Activated T-cell treated with anti-CD3 and anti-CD28 coated beads, Interleukin-2, amount 50 U/mL, for 24 hours (primary cell): ENCODE data around the gene PODNL1.

Experiments
- DNase-seq: peaks from one replicate; pipeline ENCODE4 v3.0.0-alpha.2; 2020
- H3K27ac Mint-ChIP-seq: 2 replicates; pipeline ENCODE4 v1.8.0; 2020; ENCODE audit warnings: mild to moderate bottlenecking, mixed read lengths
- H3K27me3 Mint-ChIP-seq: 2 replicates; pipeline ENCODE4 v1.8.0; 2020; ENCODE audit warnings: mixed read lengths
- H3K36me3 Mint-ChIP-seq: 2 replicates; pipeline ENCODE4 v1.8.0; 2020; ENCODE audit warnings: low read depth, mixed read lengths
- H3K4me1 Mint-ChIP-seq: 2 replicates; pipeline ENCODE4 v1.8.0; 2020; ENCODE audit warnings: low read depth, mixed read lengths
- H3K4me3 Mint-ChIP-seq: 2 replicates; pipeline ENCODE4 v1.8.0; 2020; ENCODE audit warnings: mild to moderate bottlenecking, moderate library complexity, mixed read lengths
- H3K9me3 Mint-ChIP-seq: 2 replicates; pipeline ENCODE4 v1.8.0; 2020; ENCODE audit warnings: mixed read lengths

PODNL1 gene

GRCh38 chr19:13885826-13886365 lies 52.3 kb downstream of the PODNL1 start:
- DNase-seq, result no peak
- H3K27ac Mint-ChIP-seq, result no peak overlapping the region
- no peak overlapping the region for H3K4me3 Mint-ChIP-seq
- no peaks in the 10 kb centered on the region for H3K27me3 Mint-ChIP-seq
- peaks cover 35% of the 10 kb centered on the region for H3K4me1 Mint-ChIP-seq
- H3K36me3 Mint-ChIP-seq, result no peaks in the 10 kb centered on the region
- H3K9me3 Mint-ChIP-seq, result no peaks in the 10 kb centered on the region

GRCh38 chr19:13884726-13885591 lies 53.3 kb downstream of the PODNL1 start:
- no peak for DNase-seq
- Mint-ChIP-seq H3K27me3 (no peaks in the 10 kb centered on the region), H3K27ac (no peak overlapping the region), H3K36me3 (no peaks in the 10 kb centered on the region), H3K4me1 (peaks cover 43% of the 10 kb centered on the region), H3K4me3 (no peak overlapping the region), H3K9me3 (no peaks in the 10 kb centered on the region)

DNA sequence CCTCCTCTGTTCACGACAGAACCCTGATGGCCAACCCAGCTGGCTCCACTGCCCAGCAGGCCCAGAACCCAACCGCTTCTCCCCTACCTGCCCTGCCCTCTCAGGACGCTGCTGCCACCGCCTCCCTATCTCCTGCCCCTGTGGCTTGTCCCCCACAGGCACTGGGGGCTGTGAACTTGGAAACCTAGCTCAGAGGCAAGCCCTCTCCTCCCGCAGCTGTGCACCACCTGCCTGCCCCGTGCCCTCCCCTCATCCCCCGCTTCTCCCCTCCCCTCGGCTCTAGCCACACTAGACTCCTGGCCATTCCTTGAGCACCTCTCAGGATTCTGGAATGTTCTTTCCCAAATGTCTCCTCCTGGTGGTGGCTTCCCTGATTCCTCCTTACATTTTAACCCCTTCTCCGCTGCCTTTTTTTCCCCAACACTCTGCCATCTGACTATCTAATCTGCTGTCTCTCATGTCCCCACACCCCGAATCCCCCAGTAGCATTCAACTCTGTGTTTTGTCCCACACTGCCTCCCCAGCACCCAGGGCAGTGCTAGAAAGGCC lies 54.6 kb downstream of the PODNL1 start:
- Mint-ChIP-seq H3K4me1 (peaks cover 46% of the 10 kb centered on the region), H3K27ac (no peak overlapping the region), H3K36me3 (no peaks in the 10 kb centered on the region), H3K9me3 (no peaks in the 10 kb centered on the region), H3K4me3 (no peak overlapping the region), H3K27me3 (no peaks in the 10 kb centered on the region)
- no peak for DNase-seq

DNA sequence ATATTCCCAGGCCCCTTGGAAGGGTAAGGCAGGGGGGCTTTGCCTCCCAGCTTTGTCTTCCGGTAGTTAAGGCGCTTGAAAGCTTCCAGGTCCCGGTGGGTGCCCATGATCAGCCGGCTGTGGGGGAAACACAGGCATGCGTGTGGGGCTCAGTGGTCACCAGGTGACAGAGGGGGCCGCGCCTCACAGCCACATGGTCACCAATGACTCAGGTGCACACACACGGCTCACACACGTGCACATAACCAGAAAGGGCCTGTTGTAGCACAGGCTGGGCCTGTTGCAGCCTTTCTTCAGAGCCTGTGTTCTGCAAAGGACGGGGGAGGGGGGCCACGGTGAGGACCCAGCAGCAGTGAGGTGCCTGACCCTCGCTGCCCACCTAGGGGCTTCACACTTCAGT lies 55.4 kb downstream of the PODNL1 start:
- no peaks in the 10 kb centered on the region for H3K9me3 Mint-ChIP-seq
- H3K27ac Mint-ChIP-seq, result peak overlapping the region; percentile 90
- H3K27me3 Mint-ChIP-seq, result no peaks in the 10 kb centered on the region
- no peaks in the 10 kb centered on the region for H3K36me3 Mint-ChIP-seq
- DNase-seq, result no peak
- H3K4me3 Mint-ChIP-seq, result no peak overlapping the region
- H3K4me1 Mint-ChIP-seq, result peaks cover 46% of the 10 kb centered on the region

DNA sequence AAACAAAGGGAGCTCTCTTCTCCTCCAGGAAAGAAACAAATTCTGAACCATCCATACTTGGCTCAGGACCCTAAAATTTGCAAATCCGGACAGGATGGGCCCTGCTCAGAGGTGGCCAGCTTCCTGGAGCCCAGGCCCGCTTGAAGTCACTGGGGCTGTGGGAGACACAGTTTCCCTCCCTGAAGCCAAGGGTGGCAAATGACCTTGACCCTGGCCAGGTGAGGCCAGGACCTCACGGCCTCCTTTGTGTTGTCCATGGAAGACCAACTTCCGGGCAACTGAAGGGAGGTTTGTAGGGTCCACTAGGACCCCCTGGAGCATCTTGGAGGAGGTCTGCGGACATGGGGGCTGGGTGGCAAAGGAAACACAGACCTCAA lies 55.8 kb downstream of the PODNL1 start:
- Mint-ChIP-seq H3K4me1 (peaks cover 44% of the 10 kb centered on the region), H3K36me3 (no peaks in the 10 kb centered on the region), H3K4me3 (peak overlapping the region; percentile 63), H3K9me3 (no peaks in the 10 kb centered on the region), H3K27me3 (no peaks in the 10 kb centered on the region), H3K27ac (peak overlapping the region; percentile 90)
- DNase-seq, result no peak

- H3K27ac Mint-ChIP-seq, result peak overlapping the region; percentile 90
- H3K27me3 Mint-ChIP-seq, result no peaks in the 10 kb centered on the region
- H3K9me3 Mint-ChIP-seq, result no peaks in the 10 kb centered on the region
- DNase-seq, result peak; percentile 68
- peaks cover 42% of the 10 kb centered on the region for H3K4me1 Mint-ChIP-seq
- H3K36me3 Mint-ChIP-seq, result no peaks in the 10 kb centered on the region
- H3K4me3 Mint-ChIP-seq, result peak overlapping the region; percentile 63
Observed at GRCh38 chr19:13881692-13882418, 56.4 kb downstream of the PODNL1 start.

GRCh38 chr19:13881251-13881691 lies 56.9 kb downstream of the PODNL1 start:
- H3K27me3 Mint-ChIP-seq, result no peaks in the 10 kb centered on the region
- H3K4me3 Mint-ChIP-seq, result peak overlapping the region; percentile 63
- no peaks in the 10 kb centered on the region for H3K36me3 Mint-ChIP-seq
- peak; percentile 51 for DNase-seq
- H3K9me3 Mint-ChIP-seq, result no peaks in the 10 kb centered on the region
- peak overlapping the region; percentile 90 for H3K27ac Mint-ChIP-seq
- peaks cover 40% of the 10 kb centered on the region for H3K4me1 Mint-ChIP-seq
